ENCODE results near the gene OR52E6.

DNA sequence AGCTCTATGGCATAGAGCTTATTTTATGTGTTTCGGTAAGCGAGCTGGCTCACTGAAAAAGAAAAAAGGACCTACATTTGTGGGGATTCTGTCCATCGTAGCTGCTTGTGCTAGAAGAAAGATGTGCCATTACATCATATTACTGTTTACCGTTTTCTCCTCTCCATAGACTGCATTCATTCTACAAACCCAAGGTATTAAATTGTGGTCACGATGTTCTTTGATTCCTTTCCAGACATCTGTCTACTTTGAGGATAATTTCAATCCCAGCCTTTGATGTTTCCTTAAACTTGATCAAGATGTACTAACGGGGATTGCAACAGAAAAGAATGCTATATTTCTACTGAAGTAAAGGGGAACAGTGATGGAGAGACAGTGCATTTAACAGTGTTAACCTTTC is 45.2 kb downstream of the OR52E6 start:
- TF ChIP-seq POLR2AphosphoS5 (IDR thresholded peaks at IDR 0.05; ENCODE audit: low read depth, low read length) = no peak
- TF ChIP-seq ZNF773 (CRISPR knock-in tag; IDR thresholded peaks at IDR 0.05; ENCODE audit: borderline replicate concordance) = no peak
- TF ChIP-seq SNAPC2 (CRISPR knock-in tag; IDR thresholded peaks at IDR 0.05) = no peak
- TF ChIP-seq, protein P1, sequence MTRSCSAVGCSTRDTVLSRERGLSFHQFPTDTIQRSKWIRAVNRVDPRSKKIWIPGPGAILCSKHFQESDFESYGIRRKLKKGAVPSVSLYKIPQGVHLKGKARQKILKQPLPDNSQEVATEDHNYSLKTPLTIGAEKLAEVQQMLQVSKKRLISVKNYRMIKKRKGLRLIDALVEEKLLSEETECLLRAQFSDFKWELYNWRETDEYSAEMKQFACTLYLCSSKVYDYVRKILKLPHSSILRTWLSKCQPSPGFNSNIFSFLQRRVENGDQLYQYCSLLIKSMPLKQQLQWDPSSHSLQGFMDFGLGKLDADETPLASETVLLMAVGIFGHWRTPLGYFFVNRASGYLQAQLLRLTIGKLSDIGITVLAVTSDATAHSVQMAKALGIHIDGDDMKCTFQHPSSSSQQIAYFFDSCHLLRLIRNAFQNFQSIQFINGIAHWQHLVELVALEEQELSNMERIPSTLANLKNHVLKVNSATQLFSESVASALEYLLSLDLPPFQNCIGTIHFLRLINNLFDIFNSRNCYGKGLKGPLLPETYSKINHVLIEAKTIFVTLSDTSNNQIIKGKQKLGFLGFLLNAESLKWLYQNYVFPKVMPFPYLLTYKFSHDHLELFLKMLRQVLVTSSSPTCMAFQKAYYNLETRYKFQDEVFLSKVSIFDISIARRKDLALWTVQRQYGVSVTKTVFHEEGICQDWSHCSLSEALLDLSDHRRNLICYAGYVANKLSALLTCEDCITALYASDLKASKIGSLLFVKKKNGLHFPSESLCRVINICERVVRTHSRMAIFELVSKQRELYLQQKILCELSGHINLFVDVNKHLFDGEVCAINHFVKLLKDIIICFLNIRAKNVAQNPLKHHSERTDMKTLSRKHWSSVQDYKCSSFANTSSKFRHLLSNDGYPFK (CRISPR knock-in tag; IDR thresholded peaks at IDR 0.05; ENCODE audit: borderline replicate concordance) = no peak
- TF ChIP-seq YY1 (IDR thresholded peaks at IDR 0.05; ENCODE audit: insufficient read depth, insufficient replicate concordance, low read depth, low read length) = no peak
- TF ChIP-seq, protein P2, sequence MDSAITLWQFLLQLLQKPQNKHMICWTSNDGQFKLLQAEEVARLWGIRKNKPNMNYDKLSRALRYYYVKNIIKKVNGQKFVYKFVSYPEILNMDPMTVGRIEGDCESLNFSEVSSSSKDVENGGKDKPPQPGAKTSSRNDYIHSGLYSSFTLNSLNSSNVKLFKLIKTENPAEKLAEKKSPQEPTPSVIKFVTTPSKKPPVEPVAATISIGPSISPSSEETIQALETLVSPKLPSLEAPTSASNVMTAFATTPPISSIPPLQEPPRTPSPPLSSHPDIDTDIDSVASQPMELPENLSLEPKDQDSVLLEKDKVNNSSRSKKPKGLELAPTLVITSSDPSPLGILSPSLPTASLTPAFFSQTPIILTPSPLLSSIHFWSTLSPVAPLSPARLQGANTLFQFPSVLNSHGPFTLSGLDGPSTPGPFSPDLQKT (CRISPR knock-in tag; IDR thresholded peaks at IDR 0.05; ENCODE audit: borderline replicate concordance) = no peak
- TF ChIP-seq ATF7 (IDR thresholded peaks at IDR 0.05) = no peak
- TF ChIP-seq ATF7 (CRISPR knock-in tag; IDR thresholded peaks at IDR 0.05) = no peak
- TF ChIP-seq CEBPB (IDR thresholded peaks at IDR 0.05; ENCODE audit: borderline replicate concordance, low read depth, low read length) = no peak
- TF ChIP-seq PHF21A (CRISPR knock-in tag; IDR thresholded peaks at IDR 0.05) = no peak
- TF ChIP-seq MEIS1 (CRISPR knock-in tag; IDR thresholded peaks at IDR 0.05; ENCODE audit: borderline replicate concordance) = no peak
- no peak for TF ChIP-seq TCF12 (IDR thresholded peaks at IDR 0.05)
- TF ChIP-seq TCF12 (CRISPR knock-in tag; IDR thresholded peaks at IDR 0.05) = no peak
- no peak for TF ChIP-seq CREM (IDR thresholded peaks at IDR 0.05)
- TF ChIP-seq CREM (CRISPR knock-in tag; IDR thresholded peaks at IDR 0.05) = no peak
- TF ChIP-seq ZZZ3 (CRISPR knock-in tag; IDR thresholded peaks at IDR 0.05; ENCODE audit: borderline replicate concordance) = no peak
